ENCODE data around the gene ST8SIA5.

GRCh38 chr18:46748466-46748865 is 8.4 kb downstream of the ST8SIA5 start:
- TF ChIP-seq CTCF (IDR thresholded peaks at IDR 0.05 in 8 of 11, conservative IDR thresholded peaks at IDR 0.05 in 3 of 11), result no peak
- TF ChIP-seq POLR2A (IDR thresholded peaks at IDR 0.05), result no peak
